Smooth muscle cell (in vitro differentiated cells): ENCODE data around the gene RASSF7. TPM values are rescaled to one million over a fixed set of nuclear protein-coding genes. Genes with fewer than 3 reads are reported as not detected.
A peak's percentile ranks its signal among the peaks of the same experiment; 100 is the strongest.

Experiments
- DNase-seq: peaks from one replicate; lab custom pipeline; 2025; ENCODE audit not compliant: unreplicated experiment; lab: John Stamatoyannopoulos, UW
- H2AFZ ChIP-seq: fragments of 200-600 bp; sonication (generic); 2 replicates; pipeline ENCODE4 v1.6.0; 2016; ENCODE audit warnings: antibody characterized with exemption, low read depth, mild to moderate bottlenecking
- H3F3A ChIP-seq: fragments of 200-600 bp; sonication (generic); 2 replicates; pipeline ENCODE4 v1.6.0; 2017; ENCODE audit warnings: antibody characterized with exemption, low read depth
- H3K27ac ChIP-seq: fragments of 200-600 bp; sonication (generic); 2 replicates; pipeline ENCODE4 v1.5.1; 2016; ENCODE audit warnings: low read depth, mild to moderate bottlenecking
- H3K27me3 ChIP-seq: fragments of 200-600 bp; sonication (generic); 2 replicates; pipeline ENCODE4 v1.6.1; 2016; ENCODE audit warnings: low read depth, mild to moderate bottlenecking
- H3K36me3 ChIP-seq: fragments of 200-600 bp; sonication (generic); 2 replicates; pipeline ENCODE4 v1.5.1; 2016; ENCODE audit warnings: low read depth
- H3K4me1 ChIP-seq: fragments of 200-600 bp; sonication (generic); 2 replicates; pipeline ENCODE4 v1.5.1; 2016; ENCODE audit warnings: low read depth
- H3K4me2 ChIP-seq: fragments of 200-600 bp; sonication (generic); 2 replicates; pipeline ENCODE4 v1.6.0; 2016; ENCODE audit warnings: mild to moderate bottlenecking
- H3K4me3 ChIP-seq: fragments of 200-600 bp; sonication (generic); 2 replicates; pipeline ENCODE4 v1.5.1; 2016; ENCODE audit warnings: mild to moderate bottlenecking
- H3K79me2 ChIP-seq: fragments of 200-600 bp; sonication (generic); 2 replicates; pipeline ENCODE4 v1.6.0; 2016; ENCODE audit warnings: low read depth, mild to moderate bottlenecking
- H3K9ac ChIP-seq: fragments of 200-600 bp; sonication (generic); 2 replicates; pipeline ENCODE4 v1.6.0; 2016; ENCODE audit warnings: low read depth
- H3K9me3 ChIP-seq: fragments of 200-600 bp; sonication (generic); replicated peaks from 2 replicates; pipeline ENCODE4 v1.5.1; 2016; ENCODE audit warnings: low read depth
- H4K20me1 ChIP-seq: fragments of 200-600 bp; sonication (generic); 2 replicates; pipeline ENCODE4 v1.6.0; 2016; ENCODE audit warnings: low read depth
- WGBS: methylation state at CpG from one replicate; pipeline ENCODE4 v1.1.7; 2016; ENCODE audit warnings: low lambda C conversion rate; 5-methylcytosine and 5-hydroxymethylcytosine counted together
- polyA plus RNA-seq: library from polyadenylated mRNA; unstranded; fragments of >200 nt; fragmentation: Nextera tagmentation; extraction: Ambion mirVana; gene quantifications from 2 replicates; pipeline ENCODE4 v1.2.1, GENCODE V29; 2016
- total RNA-seq: library from RNA; depleted of rRNA; stranded (reverse); fragments of >200 nt; gene quantifications from 2 replicates; pipeline ENCODE4 v1.2.3, GENCODE V29; 2014
- TF ChIP-seq, protein P1 (sequence below): fragments of 200-600 bp; sonication (generic); IDR thresholded peaks from 2 replicates; pipeline ENCODE4 v1.5.1; 2017; ENCODE audit warnings: borderline replicate concordance, mild to moderate bottlenecking, antibody characterized with exemption; ENCODE audit not compliant: insufficient read depth, poor library complexity, severe bottlenecking

Gene RASSF7
- total and polyA plus RNA-seq, 2 experiments from 2014 or later = 18.6 to 20.4 TPM

DNA sequence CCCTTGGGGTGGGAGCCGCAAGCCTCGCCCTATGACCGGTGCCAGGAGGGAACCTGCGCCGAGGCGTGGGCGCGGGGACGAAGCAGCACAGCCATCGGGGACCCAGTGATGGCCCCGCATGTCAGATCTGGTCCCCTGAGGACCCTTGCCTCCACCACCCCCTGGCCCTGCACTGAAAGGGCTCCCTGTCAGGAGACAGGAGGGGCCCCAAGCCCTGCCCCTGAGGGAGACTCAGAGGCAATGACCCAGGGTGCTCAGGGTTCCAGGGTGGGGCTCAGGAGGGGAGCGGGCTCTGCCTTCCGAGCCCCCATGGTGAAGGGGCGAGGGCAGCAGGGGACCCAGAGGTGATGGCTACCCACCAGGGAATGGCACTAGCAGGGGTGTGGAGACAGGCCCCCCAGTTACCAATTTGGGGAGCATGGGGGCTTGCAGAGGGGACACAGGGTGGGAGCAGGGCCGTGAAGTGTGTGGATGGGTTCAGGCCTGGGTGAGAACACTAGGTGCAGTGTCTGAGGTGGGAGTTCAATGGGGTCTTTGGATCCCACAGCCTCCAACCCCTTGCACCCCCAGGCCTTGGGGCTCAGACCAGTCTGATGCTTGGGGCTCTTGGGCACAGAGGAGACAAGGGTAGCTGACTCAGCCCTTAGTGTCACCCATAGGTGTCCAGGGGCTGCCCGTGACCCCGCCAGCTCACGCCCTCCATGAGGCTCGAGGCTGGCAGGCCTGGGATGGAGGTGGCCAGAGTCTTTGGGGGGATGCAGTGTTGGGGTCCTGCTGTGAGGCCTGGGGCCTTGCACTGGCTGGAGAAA lies 22.9 kb upstream of the RASSF7 start:
- WGBS = 46% methylated on average over 19 of the region's 19 CpGs
- H4K20me1 ChIP-seq = peaks cover 18% of the 10 kb centered on the region
- H3K4me1 ChIP-seq = peaks cover 5% of the 10 kb centered on the region
- TF ChIP-seq, protein P1, sequence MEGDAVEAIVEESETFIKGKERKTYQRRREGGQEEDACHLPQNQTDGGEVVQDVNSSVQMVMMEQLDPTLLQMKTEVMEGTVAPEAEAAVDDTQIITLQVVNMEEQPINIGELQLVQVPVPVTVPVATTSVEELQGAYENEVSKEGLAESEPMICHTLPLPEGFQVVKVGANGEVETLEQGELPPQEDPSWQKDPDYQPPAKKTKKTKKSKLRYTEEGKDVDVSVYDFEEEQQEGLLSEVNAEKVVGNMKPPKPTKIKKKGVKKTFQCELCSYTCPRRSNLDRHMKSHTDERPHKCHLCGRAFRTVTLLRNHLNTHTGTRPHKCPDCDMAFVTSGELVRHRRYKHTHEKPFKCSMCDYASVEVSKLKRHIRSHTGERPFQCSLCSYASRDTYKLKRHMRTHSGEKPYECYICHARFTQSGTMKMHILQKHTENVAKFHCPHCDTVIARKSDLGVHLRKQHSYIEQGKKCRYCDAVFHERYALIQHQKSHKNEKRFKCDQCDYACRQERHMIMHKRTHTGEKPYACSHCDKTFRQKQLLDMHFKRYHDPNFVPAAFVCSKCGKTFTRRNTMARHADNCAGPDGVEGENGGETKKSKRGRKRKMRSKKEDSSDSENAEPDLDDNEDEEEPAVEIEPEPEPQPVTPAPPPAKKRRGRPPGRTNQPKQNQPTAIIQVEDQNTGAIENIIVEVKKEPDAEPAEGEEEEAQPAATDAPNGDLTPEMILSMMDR = no peak
- H2AFZ ChIP-seq = no peak overlapping the region
- H3K27me3 ChIP-seq = no peaks in the 10 kb centered on the region
- H3K9me3 ChIP-seq = no peaks in the 10 kb centered on the region
- H3K27ac ChIP-seq = no peak overlapping the region
- no peaks in the 10 kb centered on the region for H3K36me3 ChIP-seq
- no peaks in the 10 kb centered on the region for H3F3A ChIP-seq
- peaks cover 16% of the 10 kb centered on the region for H3K79me2 ChIP-seq
- no peak for DNase-seq
- H3K4me3 ChIP-seq = peak overlapping the region; percentile 70
- peak overlapping the region; percentile 95 for H3K4me2 ChIP-seq
- peak overlapping the region; percentile 80 for H3K9ac ChIP-seq

DNA sequence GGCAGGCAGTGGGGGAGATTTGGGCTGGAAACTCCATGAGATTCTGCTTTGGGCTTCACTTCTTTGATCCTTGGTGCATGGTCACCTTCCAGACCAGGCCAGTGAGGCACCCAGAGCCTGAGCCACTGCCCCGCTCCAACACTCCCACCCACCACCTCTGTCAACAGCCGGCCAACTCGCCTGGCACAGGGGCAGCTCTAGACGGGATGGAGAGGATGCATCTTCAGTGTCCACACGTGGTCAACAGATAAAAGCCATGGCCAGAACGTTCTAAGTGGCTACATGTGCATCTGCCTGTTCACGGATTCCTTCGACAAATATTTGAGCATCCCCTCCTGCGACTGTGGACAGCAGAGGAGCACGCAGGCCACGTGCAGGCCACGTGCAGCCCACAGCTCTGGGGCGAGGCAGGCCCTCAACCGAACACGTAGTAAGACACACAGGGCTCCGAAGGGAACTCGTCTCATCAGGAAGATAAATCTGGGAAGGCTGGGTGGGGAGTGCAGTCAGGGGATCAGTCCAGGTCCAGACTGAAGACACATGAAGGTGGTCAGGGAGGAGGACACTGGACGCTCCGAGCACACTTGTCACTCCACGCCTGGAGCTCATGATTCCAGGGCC lies 22.2 kb upstream of the RASSF7 start:
- Histone ChIP-seq H3K4me1 (peaks cover 5% of the 10 kb centered on the region), H3K27me3 (no peaks in the 10 kb centered on the region), H3K79me2 (peaks cover 14% of the 10 kb centered on the region), H4K20me1 (peaks cover 11% of the 10 kb centered on the region), H3K4me2 (no peak overlapping the region), H3K27ac (no peak overlapping the region), H3K9me3 (no peaks in the 10 kb centered on the region), H2AFZ (no peak overlapping the region), H3K36me3 (no peaks in the 10 kb centered on the region), H3F3A (no peaks in the 10 kb centered on the region), H3K9ac (no peak overlapping the region), H3K4me3 (no peak overlapping the region)
- DNase-seq = no peak
- TF ChIP-seq, protein P1 = no peak
- WGBS = 93% methylated on average over 20 of the region's 20 CpGs

DNA sequence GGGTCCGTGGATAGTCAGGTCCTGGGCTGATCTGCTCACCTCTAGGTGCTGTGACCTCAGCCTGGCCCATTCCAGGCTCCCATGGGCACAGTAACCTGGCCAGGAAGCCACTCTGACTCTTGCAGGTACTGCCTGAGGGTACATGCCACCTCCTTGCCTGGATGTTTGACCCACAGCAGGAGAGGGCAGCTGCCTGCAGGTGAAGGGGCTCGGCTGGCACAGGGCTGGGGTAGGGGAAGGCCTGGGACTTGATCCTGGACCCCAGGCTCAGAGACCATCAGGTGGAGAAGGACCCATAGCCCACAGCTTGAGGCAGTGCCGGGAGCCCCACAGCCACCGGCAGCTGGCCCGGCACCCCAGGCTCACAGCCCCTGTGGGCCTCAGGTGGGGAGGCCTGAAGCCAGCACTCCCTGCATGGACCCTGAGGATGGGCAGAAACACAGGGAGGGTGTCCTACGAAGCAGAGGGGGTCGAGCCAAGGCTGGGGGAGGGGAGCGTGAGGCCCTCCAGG lies 20.7 kb upstream of the RASSF7 start:
- Histone ChIP-seq H3K9ac (no peak overlapping the region), H2AFZ (no peak overlapping the region), H3K9me3 (no peaks in the 10 kb centered on the region), H3F3A (no peaks in the 10 kb centered on the region), H3K36me3 (no peaks in the 10 kb centered on the region), H3K4me2 (no peak overlapping the region), H3K79me2 (no peaks in the 10 kb centered on the region), H3K27me3 (no peaks in the 10 kb centered on the region), H3K27ac (no peak overlapping the region), H4K20me1 (no peaks in the 10 kb centered on the region), H3K4me1 (peaks cover 5% of the 10 kb centered on the region), H3K4me3 (no peak overlapping the region)
- 94% methylated on average over 8 of the region's 8 CpGs for WGBS
- DNase-seq = no peak
- TF ChIP-seq, protein P1 = no peak
